GM12874 (cell line): ENCODE data around the gene C6orf136.

ENCODE experiments used
- TF ChIP-seq, protein P1 (sequence below): IDR thresholded peaks from 2 replicates; pipeline ENCODE4 v1.5.1; 2011; ENCODE audit warnings: low read depth, mild to moderate bottlenecking, control low read depth, low read length, moderate library complexity; ENCODE audit not compliant: insufficient read depth

C6orf136 gene, protein sequence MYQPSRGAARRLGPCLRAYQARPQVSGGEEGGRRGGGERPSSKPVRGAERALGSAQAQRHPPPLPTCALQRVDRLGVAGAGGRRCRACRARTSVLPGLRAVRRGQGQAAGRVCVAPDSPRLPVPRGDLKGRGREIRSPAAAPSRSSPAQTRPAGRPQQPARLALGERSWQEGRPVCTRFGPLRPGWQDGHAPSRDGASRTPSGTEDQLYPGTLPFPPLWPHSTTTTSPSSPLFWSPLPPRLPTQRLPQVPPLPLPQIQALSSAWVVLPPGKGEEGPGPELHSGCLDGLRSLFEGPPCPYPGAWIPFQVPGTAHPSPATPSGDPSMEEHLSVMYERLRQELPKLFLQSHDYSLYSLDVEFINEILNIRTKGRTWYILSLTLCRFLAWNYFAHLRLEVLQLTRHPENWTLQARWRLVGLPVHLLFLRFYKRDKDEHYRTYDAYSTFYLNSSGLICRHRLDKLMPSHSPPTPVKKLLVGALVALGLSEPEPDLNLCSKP

DNA sequence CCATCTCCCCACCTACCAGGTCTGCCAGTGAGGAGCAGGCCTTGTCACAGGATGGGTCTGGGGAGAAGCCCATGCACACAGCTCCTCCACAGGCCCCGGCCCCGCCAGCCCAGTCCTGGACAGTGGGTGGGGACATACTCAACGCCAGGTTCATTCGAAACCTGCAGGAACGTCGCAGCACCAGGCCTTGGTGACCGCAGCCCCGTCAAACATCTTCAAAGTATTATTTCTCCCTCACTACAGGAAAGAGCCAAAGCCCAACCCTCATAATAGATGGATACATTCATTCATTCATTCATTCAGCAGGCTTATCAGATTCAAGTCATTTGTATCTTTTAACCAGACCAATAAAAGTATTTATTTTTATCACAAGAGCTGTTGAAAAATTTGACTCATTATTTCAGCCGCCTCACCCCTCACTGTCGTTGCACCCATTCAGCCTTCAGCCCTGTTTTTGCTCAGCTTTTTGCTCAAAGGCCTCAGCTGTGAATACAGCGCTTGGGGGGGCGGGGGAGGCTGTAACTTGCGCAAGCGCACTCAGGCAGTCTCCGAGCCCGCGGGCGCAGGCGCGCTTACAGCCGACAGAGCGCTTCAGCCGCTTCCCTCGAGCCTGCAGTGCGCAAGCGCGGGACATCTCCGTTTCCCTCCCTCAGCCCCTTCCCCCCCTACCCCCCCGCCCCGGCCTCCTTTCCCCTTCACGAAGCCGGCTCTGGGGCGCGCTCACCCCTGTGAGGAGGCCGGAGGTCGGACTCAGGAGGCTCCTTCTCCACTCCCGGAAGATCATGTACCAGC, at the start of gene C6orf136:
C6orf136 (plus strand) TSS at position 684 of the 792 bp plus-strand sequence; CDS start at position 783, 99 bp downstream.
- TF ChIP-seq, protein P1, sequence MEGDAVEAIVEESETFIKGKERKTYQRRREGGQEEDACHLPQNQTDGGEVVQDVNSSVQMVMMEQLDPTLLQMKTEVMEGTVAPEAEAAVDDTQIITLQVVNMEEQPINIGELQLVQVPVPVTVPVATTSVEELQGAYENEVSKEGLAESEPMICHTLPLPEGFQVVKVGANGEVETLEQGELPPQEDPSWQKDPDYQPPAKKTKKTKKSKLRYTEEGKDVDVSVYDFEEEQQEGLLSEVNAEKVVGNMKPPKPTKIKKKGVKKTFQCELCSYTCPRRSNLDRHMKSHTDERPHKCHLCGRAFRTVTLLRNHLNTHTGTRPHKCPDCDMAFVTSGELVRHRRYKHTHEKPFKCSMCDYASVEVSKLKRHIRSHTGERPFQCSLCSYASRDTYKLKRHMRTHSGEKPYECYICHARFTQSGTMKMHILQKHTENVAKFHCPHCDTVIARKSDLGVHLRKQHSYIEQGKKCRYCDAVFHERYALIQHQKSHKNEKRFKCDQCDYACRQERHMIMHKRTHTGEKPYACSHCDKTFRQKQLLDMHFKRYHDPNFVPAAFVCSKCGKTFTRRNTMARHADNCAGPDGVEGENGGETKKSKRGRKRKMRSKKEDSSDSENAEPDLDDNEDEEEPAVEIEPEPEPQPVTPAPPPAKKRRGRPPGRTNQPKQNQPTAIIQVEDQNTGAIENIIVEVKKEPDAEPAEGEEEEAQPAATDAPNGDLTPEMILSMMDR: no peak

DNA sequence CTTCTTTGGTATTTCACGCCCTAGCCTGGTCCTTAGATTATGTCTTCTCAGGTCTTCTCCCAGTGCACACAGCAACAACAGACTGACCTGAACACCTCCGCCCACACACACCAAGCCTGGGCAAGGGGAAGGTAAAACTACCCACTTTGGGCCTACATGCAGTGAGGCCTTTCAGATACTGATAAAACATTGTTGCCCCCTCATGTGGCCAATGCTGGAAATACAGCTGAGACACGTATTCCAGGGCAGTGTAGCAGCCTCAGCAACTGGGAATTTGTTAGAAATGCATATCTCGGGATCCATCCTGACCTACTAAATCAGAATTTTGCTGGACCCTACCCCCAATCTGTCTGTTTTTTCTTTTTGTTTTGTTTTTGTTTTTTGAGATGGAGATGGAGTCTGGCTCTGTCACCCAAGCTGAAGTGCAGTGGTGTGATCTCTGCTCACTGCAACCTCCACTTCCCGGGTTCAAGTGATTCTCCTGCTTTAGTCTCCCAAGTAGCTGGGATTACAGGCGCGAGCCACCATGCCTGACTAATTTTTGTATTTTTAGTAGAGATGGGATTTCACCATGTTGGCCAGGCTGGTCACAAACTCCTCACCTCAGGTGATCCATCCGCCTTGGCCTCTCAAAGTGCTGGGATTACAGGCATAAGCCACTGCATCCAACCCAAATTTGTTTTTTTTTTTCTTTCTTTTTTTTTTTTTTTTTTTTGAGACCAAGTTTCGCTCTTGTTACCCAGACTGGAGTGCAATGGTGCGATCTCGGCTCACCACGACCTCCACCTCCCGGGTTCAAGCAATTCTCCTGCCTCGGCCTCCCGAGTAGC, 49.4 kb upstream of the C6orf136 start:
- TF ChIP-seq, protein P1: peak; percentile 78

DNA sequence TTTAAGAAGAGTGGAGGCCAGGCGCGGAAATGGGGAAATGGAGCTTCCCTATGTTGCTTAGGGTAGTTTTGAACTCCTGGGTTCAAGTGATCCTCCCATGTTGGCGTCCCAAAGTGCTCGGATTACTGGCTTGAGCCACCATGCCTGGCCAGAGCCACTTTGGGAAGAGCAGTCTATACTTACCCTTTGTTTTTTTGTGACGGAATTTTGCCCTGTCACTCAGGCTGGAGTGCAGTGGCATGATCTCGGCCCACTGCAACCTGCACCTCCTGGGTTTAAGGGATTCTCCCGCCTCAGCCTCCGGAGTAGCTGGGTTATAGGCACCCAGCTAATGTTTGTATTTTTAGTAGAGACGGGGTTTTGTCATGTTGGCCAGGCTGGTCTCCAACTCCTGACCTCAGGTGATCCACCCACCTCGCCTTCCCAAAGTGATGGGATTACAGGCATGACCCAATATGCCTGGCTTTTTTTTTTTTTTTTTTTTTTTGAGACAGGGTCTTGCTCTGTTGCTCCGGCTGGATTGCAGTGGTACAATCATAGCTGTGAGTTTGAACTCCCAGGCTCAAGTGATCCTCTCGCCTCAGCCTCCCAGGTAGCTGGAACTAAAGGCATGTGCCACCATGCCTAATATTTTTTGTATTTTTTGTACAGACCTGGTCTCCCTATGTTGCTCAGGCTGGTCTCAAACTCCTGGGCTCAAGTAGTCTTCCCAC, 47.9 kb upstream of the C6orf136 start:
- TF ChIP-seq, protein P1: no peak

DNA sequence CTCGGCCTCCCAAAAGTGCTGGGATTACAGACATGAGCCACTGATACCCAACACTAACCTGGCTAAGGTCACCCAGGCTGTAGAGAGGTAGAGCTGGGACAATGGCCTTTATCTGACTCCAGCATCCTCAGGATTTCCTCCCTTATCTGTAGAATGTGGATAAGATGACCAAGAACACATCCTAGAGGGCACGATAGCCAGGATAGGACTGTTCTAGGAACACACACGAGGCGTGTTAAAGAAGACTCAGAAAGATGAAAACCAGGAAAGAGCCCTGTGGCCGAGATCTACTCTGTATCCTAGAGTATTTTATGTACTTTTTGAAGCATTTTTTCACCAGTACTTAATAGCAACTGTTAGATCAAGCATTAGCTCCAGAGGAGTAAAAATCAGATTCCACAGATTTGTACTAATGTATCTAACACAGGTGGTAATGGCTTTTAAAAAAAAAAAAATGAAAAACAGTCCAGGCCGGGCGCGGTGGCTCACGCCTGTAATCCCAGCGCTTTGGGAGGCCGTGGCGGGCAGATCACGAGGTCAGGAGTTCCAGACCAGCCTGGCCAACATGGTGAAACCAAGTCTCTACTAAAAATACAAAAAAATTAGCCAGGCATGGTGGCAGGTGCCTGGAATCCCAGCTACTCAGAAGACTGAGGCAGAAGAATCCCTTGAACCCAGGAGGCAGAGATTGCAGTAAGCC, 47.2 kb upstream of the C6orf136 start:
- TF ChIP-seq, protein P1: no peak

DNA sequence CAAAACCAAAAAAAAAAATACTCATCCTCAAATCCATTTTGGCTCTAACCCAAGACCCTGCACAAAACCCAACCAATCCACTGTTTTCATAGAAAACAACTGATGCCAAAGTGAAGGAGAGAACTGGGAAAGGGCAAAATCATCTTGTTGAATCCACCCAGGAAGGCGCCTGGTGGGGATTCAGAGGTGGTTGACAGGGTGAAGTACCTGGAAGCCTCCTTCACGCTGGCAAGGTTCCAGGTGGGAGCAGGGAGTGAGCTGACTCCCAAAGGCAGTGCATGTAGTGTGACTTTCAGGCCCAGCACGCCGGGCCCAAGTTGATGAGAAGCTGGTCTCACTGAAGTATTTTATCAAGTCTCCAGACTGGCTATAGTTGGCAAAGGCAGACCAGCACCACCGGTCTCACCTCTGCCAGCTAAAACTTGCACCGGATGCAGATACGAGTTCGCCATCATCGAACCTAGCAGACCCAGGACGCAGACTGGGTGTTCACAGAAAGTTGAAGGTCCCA, 46.4 kb upstream of the C6orf136 start:
- TF ChIP-seq, protein P1: no peak

DNA sequence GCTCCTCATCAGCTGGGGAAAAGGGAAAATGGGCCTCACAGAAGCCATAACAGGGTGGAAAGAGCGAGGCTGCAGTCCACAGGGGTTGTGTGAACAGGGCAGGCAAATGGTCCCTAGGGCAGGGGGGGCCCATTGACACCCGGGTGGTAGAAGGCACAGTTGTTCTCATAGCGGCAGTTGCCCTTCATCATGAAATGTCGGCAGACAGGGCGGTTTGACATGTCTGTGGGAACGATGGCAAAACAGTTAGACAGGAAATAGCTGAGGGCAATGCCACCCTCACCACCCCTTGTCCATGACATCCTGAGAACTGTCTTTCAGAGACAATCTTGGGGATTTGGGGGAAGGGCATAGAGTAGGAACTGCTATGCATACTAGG, 45.5 kb upstream of the C6orf136 start:
- TF ChIP-seq, protein P1: no peak
